Skin epidermis (tissue), 12 donors: Measurements from ENCODE around the gene ABHD17A.

Experiments
- H3K27ac ChIP-seq, 21 experiments: fragments of 200-600 bp; sonication (generic) in 11 of 21; one replicate each; pipeline ENCODE4 v1.5.0; 2020; ENCODE audit warnings: mild to moderate bottlenecking in 3 of 21, inconsistent platforms in 2 of 21, moderate library complexity in 2 of 21
- H3K4me3 ChIP-seq, 7 experiments: fragments of 200-600 bp; sonication (generic) in 2 of 7; one replicate each; pipeline ENCODE4 v1.5.0; 2020; ENCODE audit warnings: inconsistent platforms in 2 of 7, mild to moderate bottlenecking in 2 of 7, moderate library complexity in 1 of 7

ABHD17A gene

GRCh38 chr19:1830568-1830967 lies 54.7 kb downstream of the ABHD17A start:
- H3K4me3 ChIP-seq: no peak overlapping the region
- H3K27ac ChIP-seq: no peak overlapping the region

- Histone ChIP-seq H3K4me3 (no peak overlapping the region), H3K27ac (no peak overlapping the region)
These were observed 55.3 kb downstream of the ABHD17A start for GRCh38 chr19:1829958-1830357.

GRCh38 chr19:1828279-1829238 lies 56.7 kb downstream of the ABHD17A start:
- Histone ChIP-seq H3K4me3 (no peak overlapping the region), H3K27ac (no peak overlapping the region)

- H3K27ac ChIP-seq: no peak overlapping the region
- H3K4me3 ChIP-seq: no peak overlapping the region
These were observed 57.6 kb downstream of the ABHD17A start for GRCh38 chr19:1827566-1828278.
